Stimulated activated CD4-positive, alpha-beta T cell treated with anti-CD3 and anti-CD28 coated beads, Interleukin-15, amount 100 ng/mL, for 48 hours (primary cell): ENCODE data around the gene GRIK2.

Experiments used
- DNase-seq, 2 donors: peaks; one replicate each; pipeline ENCODE4 v3.0.0-alpha.2; 2020; ENCODE audit warnings: low read depth in 2 of 2

Gene GRIK2

DNA sequence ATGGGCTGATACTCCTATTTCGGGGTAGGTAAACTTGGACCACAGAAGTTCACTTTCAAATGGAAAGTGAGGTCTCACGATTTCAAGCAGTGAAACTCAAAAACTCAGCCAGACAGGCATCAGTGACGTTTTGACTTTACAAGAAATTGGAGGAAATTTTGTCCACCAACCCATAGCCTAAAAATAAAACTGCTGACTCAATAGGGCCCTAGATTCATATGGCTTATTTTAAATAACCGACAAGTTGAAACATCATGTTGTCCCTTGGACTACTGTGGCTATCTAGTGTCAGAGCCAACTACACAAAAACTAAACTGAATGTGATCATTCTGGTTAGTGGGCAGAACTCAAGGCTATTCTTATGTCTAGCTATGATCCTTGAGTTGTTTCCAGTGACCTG lies 486.3 kb downstream of the GRIK2 start:
- no peak for DNase-seq

DNA sequence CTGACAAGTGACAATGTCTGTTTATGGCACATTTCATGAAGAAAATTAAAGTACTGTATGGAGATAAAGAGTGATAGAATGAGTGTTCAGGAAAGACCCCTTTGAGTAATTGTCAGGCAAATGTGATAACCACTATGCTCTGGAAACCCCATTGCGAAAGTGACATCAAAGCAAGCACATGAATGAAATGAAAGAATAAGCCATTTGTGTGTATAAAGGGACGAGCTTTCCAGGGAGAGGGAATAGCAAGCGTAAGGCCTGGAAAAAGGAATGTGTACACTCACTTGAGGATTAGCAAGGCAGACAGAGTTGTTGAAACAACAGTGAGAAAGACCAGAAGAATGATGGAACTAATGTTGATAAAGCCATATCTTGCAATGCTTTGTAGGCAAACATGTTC lies 490.0 kb downstream of the GRIK2 start:
- no peak for DNase-seq

DNA sequence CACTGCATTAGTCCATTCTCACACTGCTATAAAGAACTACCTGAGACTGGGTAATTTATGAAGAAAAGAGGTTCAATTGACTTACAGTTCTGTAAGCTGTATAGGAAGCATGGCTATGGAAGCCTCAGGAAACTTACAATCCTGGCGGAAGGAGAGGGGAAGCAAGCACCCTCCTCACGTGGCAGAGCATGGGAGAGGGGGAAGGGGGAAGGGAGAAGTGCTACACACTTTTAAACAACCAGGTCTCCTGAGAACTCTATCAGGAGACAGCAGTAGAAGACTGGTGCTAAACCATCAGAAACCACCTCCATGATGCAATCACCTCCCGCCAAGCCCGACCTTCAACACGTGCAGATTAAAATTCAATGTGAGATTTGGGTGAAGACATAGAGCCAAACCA lies 494.0 kb downstream of the GRIK2 start:
- DNase-seq = no peak

DNA sequence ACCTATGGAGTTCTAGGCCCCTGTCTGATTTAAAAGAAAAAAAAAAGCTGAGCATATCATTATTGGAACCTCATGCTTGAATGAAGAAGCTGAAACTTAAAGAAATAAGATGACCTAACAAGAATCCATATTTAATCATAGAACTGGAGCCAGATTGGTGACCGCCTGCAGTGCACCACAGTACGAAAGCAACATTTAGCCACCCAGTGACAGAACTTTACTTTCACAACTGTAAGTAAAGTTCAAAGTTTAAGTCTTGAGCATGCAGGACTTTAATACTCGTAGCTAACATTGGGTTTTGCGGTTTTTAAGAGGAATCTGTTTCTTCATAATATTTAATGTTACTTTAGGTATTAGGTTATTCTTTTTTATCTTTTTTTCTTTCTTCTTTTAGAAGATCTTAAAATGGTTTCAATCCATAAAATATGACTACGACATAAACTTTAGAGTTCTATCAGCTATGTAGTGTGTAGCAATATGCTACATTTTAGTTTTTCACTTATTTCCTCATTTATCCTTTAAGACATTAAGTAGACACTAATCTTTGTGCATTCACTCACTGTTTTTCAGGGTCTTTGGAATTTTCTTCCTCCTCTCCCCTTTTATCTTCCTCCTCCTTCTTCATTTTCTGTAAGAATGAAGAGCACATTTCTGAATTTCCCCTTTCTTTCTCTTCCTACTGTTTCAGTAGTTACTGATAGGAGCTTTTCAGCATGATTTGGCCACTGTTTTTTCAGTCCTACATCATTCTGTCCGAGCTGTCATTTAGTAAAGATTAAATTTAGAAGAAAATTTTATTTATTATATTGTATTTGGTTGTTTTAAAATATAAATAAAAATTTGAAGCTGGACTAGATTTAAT lies 514.1 kb downstream of the GRIK2 start:
- DNase-seq = no peak

DNA sequence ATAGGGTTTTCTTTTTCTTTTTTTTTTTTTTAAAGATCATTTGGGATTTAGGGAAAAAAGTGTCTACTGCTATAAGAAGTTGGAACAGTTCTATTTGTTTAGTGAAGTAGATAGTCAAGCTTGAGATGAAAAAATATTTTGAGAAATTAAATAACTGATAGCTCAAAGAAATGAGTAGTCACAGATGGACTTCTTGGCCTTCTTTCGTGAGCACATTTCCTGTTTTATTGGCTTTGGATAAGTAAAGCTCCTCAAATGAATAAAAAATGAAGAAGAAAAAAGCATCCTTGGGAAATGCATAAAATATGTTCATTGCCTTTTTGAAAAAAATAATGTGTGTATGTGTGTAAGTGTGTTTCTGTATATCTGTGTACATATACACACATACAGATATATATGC lies 515.9 kb downstream of the GRIK2 start:
- DNase-seq = no peak

DNA sequence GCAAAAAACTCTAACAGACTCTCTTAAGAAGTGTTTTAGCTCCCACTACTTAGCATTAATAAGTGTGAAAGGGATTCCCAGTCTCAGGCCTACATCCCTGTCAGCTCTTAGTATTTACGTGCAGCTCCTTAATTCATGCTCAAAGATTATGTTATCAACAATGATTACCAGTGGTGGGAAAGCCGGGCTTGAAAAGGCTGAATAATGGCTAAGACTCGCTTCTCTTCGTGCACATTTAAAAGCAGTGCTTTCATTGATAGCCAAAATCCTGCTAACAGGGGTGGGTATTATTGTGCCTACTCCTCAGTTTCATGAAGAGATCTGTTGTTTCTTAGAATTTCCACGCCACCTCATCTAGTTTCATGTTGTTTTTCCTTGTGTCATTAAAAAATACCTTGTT lies 518.8 kb downstream of the GRIK2 start:
- no peak for DNase-seq

DNA sequence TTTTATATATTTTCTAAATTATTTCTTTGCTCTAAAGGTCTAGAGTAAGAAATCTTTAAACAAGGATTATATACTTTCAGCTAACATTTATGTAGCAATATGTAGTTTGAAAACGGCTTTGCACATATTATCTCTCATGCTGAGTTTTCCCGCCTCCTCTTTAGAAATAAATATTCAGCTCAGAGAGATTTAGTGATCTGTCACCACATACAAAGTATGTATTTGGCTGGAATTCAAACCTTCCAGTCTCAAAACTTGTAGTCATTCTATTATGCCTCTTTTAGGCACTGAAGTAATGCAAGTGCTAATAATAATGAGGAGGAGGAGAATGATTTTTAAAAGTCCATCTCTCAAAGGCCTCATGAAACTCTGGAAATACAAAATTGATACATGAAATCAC lies 525.0 kb downstream of the GRIK2 start:
- no peak for DNase-seq

DNA sequence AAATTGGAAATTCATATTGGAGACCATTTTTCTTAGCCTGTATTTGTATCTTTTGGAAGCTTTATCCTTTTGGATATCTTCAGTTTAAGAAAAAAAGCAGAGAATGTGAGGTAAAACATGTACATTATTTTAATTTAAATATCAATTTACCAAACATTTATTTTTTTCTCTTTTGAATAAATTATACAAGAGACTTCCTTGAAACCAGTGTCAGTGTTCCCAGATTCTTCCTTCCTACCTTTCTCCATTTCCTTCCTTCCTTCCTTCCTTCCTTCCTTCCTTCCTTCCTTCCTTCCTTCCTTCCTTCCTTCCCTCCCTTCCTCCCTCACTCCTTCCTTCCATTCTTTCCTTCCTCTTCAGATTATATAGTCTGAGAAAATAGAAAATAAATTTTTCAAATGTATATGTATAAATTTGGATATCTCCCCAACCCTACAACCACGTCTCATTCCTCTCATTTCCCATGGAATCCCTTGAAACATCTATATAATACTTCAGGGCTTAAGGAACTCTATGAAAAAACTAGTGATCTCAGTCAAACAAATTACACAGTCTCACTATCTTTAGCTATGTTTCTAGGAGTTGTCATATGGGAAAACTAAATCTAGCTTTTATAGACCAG lies 528.4 kb downstream of the GRIK2 start:
- no peak for DNase-seq

DNA sequence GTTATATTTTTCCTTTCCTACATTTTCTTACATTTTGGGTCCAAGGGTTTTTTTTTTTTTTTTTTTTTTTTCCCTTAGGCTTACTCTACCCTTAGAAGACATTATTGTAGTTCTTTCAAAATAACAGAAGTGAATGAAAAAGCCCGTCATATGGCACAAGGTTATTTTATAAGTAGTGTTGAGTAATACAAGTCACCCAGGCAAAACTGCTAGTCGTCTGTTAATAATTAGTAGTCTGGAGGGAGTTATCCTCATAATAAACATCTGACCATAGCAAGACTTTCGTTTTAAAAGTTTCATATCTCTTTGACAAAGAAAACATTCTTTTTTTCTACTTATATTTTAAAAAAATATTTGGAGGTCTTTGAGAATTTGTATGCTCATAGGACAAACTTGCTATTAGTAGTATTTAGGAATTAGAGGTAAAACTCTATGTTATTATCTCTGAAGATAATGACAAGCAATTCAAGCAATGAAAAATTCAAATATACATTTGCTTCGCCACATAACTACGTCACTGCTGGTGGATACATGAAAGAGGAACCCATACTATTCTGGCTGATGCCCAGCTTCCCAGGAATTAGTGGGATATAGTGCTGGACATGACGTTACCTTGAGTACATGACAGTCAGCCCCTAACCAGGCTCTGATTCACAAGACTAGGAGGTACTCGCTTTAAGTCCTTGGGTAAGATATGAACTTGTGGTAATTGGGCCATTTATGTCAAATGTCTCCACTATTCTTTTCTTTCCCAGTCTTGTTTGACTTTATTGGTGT lies 532.8 kb downstream of the GRIK2 start:
- no peak for DNase-seq

DNA sequence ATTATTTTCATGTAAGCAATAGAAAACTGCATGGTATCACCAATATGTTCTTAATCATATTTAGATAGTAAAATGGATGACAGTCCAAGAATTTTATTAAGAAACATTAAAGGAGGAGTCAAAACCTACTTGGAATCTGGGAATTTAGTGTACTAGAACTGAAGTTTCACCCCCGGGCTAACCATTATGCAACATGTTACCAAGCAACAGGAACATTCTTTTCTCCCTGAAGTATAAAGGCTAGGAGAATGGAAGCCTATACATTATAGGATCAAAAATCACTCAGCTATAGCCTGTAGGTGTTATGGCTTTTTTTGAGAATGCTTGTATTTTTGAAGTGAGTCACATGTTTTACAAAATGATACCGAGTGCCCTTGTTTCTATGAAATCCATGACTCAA lies 538.3 kb downstream of the GRIK2 start:
- DNase-seq = no peak

DNA sequence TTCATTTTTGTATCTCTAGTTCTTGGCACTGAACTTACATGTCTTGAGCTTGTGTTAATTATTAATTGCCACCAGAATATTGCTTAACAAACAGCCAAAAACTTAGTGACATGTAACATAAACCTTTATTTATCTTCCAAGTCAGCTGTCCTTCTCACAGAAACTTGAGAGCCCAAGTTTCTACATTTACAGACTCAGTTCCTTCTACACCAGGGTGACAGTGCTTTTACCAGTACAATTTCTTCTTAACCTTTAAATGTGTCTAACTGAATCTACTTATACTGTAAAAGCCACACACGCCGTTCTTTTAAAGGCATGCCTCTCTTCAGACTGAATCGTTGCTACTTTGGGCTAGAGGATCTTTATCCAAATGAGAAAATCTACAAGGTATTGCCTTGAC lies 539.2 kb downstream of the GRIK2 start:
- DNase-seq = no peak

DNA sequence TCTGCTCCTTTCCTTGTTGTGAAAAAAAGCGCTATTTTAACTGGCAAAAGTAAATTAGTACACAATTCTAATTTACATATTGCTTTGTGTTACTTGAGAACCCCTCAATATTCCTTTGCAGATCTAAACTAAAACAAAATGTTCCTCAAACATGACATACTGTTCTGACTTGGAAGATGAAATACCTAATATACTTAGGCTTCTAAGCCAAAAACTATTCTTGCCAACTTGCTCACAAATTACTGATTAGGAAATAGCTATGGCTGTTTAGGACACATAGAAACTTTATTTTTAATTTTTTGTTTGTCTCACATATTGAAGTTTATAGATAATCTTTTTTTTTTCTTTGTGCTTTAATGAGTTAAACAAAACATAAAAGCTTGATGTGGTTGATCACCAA lies 542.2 kb downstream of the GRIK2 start:
- no peak for DNase-seq

DNA sequence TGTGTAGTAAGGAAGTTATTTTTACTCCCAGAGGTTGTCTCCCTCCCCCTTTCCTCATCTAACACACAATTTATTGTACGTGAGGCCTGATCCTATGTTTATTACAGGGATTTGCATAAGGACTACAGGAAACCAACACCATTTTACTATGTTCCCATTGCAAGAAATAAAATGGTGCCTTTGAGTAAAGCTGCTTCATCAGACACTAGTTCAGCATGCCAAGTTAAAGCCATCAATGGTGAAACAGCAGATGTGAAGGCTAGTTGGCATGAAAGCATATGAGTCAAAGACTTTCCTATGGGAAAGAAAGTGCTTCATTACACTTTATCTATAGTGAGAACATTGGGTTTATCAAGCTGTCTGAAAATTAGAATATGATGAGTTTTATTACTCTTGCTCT lies 543.0 kb downstream of the GRIK2 start:
- no peak for DNase-seq

DNA sequence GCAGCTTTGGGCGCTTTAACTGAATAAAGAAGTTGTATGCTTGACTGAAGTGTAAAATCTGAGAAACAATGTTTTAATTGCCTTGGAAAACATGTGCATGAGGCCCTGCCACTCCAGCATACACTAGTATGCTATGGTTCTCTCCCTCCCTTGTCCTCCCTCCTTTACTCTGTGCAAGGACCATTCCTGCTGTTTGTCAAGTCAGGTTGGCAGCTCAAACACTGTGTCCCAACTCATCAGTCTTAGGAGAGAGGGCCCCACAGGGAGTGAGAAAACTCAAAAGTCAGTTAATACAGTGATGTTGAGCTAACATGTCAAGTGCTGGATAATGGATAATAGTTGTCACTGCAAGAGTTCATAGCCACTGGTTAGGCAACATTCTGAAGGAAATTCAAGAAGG lies 543.6 kb downstream of the GRIK2 start:
- DNase-seq = no peak

DNA sequence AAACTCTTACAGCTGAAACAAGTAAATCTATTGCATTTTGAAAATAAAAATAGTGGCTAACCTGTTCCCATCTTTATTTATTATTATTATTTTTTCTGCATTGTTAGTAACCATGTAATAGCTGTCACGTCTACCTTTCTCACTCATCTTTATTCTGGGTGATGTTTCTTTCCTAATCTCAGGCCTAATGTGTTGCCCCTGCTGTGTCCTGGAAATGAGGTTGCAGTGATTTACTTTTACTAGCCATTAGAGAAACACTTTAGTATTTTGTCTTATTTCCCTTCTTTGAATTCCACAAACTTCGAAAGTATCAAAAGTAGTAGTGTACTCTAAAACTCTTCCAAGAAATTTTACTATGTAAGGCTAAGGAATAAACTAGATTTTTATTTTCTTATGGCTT lies 546.9 kb downstream of the GRIK2 start:
- DNase-seq = no peak

DNA sequence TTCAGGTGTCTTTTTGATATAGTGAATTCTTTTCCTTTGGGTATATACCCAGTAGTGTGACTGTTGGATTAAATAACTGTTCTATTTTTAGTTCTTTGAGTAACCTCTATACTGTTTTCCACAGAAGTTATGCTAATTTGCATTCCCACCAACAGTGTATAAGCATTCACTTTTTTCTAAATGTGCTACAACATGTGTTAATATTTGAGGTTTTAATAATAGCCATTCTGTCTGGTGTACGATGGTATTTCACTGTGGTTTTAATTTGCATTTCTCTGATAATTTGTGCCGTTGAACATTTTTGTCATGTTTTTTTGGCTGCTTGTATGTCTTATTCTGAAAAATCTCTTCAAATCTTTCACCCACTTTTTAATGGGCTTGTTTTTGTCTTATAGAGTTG lies 563.5 kb downstream of the GRIK2 start:
- DNase-seq = no peak

DNA sequence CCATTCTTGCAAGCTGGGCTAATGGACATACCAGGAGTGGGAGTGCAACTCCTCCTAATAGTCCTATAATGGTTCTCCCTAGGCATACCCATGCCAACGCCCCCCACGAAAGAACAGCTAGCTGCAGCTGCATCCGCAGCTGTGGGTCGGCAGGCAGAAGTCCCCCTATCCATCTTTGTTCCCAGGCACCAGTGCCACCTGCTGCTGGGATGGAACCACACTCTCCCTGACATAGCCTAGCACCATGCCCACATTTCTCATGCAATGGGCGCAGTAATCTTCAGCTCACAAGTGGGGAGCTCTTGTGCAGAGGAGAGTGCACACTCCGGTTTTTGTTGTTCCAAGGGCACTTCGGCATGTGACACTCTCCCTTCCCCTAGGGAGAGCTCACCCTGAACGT lies 567.8 kb downstream of the GRIK2 start:
- DNase-seq = no peak

DNA sequence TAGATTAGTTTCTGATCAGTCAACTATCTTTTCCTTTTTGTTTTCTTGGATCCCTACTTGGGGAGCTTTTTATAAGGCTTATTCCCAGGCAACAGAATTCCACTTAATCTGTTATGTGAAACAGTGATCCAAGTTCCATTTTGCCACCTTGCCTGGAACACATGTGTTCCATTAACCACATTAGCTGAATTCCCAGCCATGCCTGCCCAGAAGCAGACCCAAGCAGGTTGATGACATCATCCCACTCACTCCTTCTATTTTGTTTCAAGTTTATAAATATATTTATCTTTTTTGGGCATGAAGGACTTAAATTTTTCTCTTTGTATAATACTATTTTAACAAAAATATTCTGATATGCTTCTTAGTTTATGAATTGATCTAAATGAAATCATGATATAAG lies 587.4 kb downstream of the GRIK2 start:
- DNase-seq = no peak

DNA sequence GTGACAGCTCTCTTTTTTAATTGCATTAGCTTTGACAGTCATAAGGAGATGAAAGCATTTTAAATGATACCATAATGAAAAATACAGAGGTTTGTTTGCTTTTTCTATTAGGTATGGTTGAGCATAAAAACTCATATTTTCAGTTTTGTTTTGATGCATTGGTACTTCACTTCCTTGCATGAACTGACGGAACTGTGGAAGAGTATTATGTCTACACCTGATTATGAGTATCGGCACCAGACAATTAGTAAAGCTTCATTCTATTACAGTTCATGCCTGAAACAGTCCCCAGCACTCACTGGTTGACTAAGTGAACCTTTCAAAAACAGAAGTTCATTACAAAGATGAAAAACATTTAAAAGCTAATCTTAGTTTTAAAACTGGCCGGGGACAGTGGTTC lies 593.0 kb downstream of the GRIK2 start:
- no peak for DNase-seq

DNA sequence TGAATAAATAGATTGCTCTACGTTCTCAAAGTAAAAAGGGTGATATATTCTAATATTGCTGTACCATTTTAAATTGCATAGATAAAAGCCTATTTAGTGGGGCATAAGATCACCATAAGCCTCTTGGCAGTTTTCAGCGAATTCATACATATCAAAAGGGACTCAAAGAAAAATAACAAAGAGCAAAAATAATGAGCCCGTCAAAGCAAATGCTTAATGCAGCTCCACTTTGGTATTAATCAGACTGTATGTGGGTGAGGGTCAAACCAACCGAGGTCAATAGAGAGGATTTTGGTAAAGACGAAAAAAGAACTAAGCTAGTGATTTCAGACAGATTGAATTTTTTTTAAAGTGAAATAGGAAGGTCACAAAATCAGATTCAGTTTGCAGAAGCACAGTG lies 598.8 kb downstream of the GRIK2 start:
- DNase-seq = no peak

DNA sequence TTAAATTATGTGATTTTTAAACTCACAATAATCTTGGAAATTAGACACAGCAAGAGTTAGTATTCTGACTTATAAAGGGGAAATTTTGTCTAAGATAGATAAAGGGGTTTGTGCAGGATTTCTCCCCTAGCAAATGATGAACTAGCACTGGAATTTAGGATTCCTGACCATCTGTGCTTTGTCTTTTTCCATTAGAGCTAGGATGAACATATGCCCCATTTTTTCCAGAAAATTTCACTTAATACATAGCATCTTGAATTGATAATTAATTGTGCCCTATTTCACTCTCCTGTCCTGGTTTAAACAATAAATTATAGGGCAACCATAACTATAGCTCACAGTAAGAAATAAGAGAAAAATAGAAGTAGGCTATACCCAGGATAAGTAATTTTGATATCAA lies 601.0 kb downstream of the GRIK2 start:
- no peak for DNase-seq

DNA sequence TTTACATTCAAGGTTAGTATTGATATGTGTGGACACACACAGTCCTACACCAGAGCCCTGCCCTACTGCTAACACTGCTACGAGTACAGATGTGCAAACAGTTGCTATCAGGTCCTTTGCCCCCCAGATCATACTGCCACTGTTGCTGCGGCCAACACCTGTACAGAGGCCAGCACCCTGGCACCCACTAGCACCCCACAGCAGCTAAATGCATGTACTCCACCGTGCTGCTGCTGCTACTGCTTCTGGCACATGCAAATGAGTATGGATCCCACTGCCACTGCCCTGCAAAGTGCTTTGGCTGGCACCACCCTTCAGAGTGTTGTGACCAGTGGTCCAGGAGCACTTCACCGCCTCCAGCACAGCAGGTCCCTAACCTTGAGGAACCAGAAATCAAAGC lies 621.9 kb downstream of the GRIK2 start:
- no peak for DNase-seq

DNA sequence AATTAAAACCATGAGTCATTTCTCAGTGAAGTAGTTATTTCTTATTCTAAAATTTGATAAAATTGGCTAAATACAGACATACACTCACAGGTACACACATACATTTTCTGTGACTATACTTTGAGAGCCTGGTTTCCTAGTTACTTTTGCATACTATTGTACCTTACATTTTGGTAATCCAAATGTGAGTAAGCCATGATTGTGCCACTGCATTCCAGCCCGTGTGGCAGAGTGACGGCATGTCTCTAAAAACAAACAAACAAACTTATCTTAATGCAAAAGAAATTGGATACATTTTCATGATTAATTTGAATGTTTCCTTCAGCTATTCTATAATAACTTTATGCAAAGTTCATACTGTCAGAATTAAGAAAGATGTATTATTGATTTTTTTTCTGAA lies 628.8 kb downstream of the GRIK2 start:
- DNase-seq = no peak
